GM23338 (cell line): ENCODE measurements around the gene TMEM134.

Experiments used
- CREB1 ChIP-seq: fragments of 250-450 bp; sonication (Bioruptor Pico); IDR thresholded peaks from 2 replicates; pipeline ENCODE4 v1.5.0; 2020; ENCODE audit warnings: low read depth, mild to moderate bottlenecking, moderate library complexity
- EZH2 ChIP-seq: fragments of 200-600 bp; sonication (generic); IDR thresholded peaks from one replicate; pipeline ENCODE4 v1.8.0; 2017; ENCODE audit warnings: antibody characterized with exemption, mild to moderate bottlenecking, low read depth; ENCODE audit not compliant: unreplicated experiment
- EZH2phosphoT487 ChIP-seq: fragments of 200-600 bp; sonication (generic); IDR thresholded peaks from one replicate; pipeline ENCODE4 v1.8.1; 2018; ENCODE audit warnings: antibody characterized with exemption; ENCODE audit not compliant: unreplicated experiment
- JUNB ChIP-seq: IDR thresholded peaks from one replicate; pipeline ENCODE4 v1.6.1; 2016; ENCODE audit warnings: antibody characterized with exemption; ENCODE audit not compliant: unreplicated experiment
- POLR2AphosphoS5 ChIP-seq: IDR thresholded peaks from 2 replicates; pipeline ENCODE4 v1.6.1; 2016; ENCODE audit warnings: antibody characterized with exemption, low read depth
- ZNF331 ChIP-seq: fragments of 250-450 bp; sonication (Bioruptor Pico); IDR thresholded peaks from 2 replicates; pipeline ENCODE4 v1.5.0; 2020; ENCODE audit warnings: low read depth, mild to moderate bottlenecking, moderate library complexity
- TF ChIP-seq, protein P1 (sequence below), 2 experiments: fragments of 200-600 bp in 1 of 2; sonication (generic) in 1 of 2; conservative IDR thresholded peaks; 2 replicates each; pipeline versions ENCODE4 v1.5.1 to v1.6.1; 2016 to 2017; ENCODE audit warnings: antibody characterized with exemption in 2 of 2, low read depth in 2 of 2, mild to moderate bottlenecking in 2 of 2, moderate library complexity in 1 of 2
- TF ChIP-seq, protein P2 (sequence below): IDR thresholded peaks from one replicate; pipeline ENCODE4 v1.6.1; 2018; ENCODE audit warnings: antibody characterized with exemption; ENCODE audit not compliant: unreplicated experiment
- TF ChIP-seq, protein P3 (sequence below): IDR thresholded peaks from 2 replicates; pipeline ENCODE4 v1.6.1; 2016; ENCODE audit warnings: antibody characterized with exemption

DNA sequence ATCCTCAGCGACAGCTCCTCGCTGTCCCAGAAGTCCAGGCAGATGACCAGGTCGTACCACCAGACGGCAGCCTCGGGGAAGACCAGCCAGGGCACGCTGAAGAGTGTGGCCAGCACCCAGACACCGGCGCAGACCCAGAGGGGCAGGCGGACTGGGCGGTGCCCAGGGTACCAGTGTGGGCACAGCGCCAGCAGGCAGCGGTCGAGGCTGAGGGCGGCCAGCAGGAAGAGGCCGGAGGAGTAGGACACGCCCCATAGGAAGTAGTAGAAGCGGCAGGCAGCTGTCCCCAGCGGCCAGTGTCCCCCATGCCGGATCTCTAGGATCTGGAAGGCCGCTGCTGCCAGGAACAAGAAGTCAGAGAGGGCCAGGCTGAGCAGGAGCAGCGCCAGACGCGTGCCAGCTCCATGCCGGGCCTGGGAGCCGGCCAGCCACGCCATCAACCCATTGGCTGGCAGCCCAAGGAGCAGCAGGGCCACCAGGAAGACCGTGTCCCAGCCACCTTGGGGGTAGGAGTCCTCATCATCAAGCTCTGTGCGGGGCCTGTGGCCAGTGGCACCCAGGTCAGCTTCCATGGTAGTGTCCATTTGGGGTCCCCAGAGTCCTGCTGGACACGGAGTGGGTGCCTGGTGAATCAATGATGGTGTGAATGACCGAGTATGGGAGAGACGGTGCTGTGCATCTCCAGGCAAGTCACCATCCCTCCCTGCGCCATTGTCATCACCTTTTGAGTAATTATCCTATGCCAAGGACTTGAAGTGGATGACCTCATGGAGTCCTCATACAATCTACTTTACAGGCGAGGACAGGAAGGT lies 16.7 kb downstream of the TMEM134 start, which contains the start of gene GPR152:
- TF ChIP-seq POLR2AphosphoS5 (no peak), EZH2phosphoT487 (no peak), EZH2 (no peak), ZNF331 (CRISPR knock-in tag) (no peak), CREB1 (CRISPR knock-in tag) (no peak), JUNB (no peak)
- TF ChIP-seq, protein P1, sequence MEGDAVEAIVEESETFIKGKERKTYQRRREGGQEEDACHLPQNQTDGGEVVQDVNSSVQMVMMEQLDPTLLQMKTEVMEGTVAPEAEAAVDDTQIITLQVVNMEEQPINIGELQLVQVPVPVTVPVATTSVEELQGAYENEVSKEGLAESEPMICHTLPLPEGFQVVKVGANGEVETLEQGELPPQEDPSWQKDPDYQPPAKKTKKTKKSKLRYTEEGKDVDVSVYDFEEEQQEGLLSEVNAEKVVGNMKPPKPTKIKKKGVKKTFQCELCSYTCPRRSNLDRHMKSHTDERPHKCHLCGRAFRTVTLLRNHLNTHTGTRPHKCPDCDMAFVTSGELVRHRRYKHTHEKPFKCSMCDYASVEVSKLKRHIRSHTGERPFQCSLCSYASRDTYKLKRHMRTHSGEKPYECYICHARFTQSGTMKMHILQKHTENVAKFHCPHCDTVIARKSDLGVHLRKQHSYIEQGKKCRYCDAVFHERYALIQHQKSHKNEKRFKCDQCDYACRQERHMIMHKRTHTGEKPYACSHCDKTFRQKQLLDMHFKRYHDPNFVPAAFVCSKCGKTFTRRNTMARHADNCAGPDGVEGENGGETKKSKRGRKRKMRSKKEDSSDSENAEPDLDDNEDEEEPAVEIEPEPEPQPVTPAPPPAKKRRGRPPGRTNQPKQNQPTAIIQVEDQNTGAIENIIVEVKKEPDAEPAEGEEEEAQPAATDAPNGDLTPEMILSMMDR (conservative IDR thresholded peaks at IDR 0.05; ENCODE audit: low read depth in 2 of 2): no peak
- TF ChIP-seq, protein P2, sequence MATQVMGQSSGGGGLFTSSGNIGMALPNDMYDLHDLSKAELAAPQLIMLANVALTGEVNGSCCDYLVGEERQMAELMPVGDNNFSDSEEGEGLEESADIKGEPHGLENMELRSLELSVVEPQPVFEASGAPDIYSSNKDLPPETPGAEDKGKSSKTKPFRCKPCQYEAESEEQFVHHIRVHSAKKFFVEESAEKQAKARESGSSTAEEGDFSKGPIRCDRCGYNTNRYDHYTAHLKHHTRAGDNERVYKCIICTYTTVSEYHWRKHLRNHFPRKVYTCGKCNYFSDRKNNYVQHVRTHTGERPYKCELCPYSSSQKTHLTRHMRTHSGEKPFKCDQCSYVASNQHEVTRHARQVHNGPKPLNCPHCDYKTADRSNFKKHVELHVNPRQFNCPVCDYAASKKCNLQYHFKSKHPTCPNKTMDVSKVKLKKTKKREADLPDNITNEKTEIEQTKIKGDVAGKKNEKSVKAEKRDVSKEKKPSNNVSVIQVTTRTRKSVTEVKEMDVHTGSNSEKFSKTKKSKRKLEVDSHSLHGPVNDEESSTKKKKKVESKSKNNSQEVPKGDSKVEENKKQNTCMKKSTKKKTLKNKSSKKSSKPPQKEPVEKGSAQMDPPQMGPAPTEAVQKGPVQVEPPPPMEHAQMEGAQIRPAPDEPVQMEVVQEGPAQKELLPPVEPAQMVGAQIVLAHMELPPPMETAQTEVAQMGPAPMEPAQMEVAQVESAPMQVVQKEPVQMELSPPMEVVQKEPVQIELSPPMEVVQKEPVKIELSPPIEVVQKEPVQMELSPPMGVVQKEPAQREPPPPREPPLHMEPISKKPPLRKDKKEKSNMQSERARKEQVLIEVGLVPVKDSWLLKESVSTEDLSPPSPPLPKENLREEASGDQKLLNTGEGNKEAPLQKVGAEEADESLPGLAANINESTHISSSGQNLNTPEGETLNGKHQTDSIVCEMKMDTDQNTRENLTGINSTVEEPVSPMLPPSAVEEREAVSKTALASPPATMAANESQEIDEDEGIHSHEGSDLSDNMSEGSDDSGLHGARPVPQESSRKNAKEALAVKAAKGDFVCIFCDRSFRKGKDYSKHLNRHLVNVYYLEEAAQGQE: no peak
- TF ChIP-seq, protein P3, sequence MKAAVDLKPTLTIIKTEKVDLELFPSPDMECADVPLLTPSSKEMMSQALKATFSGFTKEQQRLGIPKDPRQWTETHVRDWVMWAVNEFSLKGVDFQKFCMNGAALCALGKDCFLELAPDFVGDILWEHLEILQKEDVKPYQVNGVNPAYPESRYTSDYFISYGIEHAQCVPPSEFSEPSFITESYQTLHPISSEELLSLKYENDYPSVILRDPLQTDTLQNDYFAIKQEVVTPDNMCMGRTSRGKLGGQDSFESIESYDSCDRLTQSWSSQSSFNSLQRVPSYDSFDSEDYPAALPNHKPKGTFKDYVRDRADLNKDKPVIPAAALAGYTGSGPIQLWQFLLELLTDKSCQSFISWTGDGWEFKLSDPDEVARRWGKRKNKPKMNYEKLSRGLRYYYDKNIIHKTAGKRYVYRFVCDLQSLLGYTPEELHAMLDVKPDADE: no peak
